ENCODE results near the gene MAPK6.

MAPK6 gene

GRCh38 chr15:52012210-52012609 lies 6.8 kb upstream of the MAPK6 start:
- TF ChIP-seq CTCF (IDR thresholded peaks at IDR 0.05; ENCODE audit: insufficient read depth, low read length, poor library complexity, severe bottlenecking), result no peak
- Histone ChIP-seq H3K4me3 (replicated peaks; ENCODE audit: low read depth, low read length) (no peak overlapping the region), H3K36me3 (ENCODE audit: control insufficient read depth, insufficient read depth, low read length) (no peaks in the 10 kb centered on the region), H3K27me3 (replicated peaks; ENCODE audit: control insufficient read depth, insufficient read depth, low read length) (no peaks in the 10 kb centered on the region)
- DNase-seq (ENCODE audit: extremely low read depth, insufficient read length), result no peak

GRCh38 chr15:52013151-52013791 lies 5.7 kb upstream of the MAPK6 start:
- H3K36me3 ChIP-seq (ENCODE audit: control insufficient read depth, insufficient read depth, low read length), result no peaks in the 10 kb centered on the region
- H3K4me3 ChIP-seq (replicated peaks; ENCODE audit: low read depth, low read length), result no peak overlapping the region
- peak; percentile 51 for DNase-seq (ENCODE audit: extremely low read depth, insufficient read length)
- TF ChIP-seq CTCF (IDR thresholded peaks at IDR 0.05; ENCODE audit: insufficient read depth, low read length, poor library complexity, severe bottlenecking), result no peak
- no peaks in the 10 kb centered on the region for H3K27me3 ChIP-seq (replicated peaks; ENCODE audit: control insufficient read depth, insufficient read depth, low read length)

- no peak for TF ChIP-seq CTCF (IDR thresholded peaks at IDR 0.05; ENCODE audit: insufficient read depth, low read length, poor library complexity, severe bottlenecking)
- H3K36me3 ChIP-seq (ENCODE audit: control insufficient read depth, insufficient read depth, low read length), result no peaks in the 10 kb centered on the region
- no peaks in the 10 kb centered on the region for H3K27me3 ChIP-seq (replicated peaks; ENCODE audit: control insufficient read depth, insufficient read depth, low read length)
- DNase-seq (ENCODE audit: extremely low read depth, insufficient read length), result no peak
- H3K4me3 ChIP-seq (replicated peaks; ENCODE audit: low read depth, low read length), result no peak overlapping the region
Observed at GRCh38 chr15:52014616-52015015, 4.4 kb upstream of the MAPK6 start.

GRCh38 chr15:52016316-52016715 lies 2.7 kb upstream of the MAPK6 start:
- Histone ChIP-seq H3K36me3 (ENCODE audit: control insufficient read depth, insufficient read depth, low read length) (no peaks in the 10 kb centered on the region), H3K4me3 (replicated peaks; ENCODE audit: low read depth, low read length) (no peak overlapping the region), H3K27me3 (replicated peaks; ENCODE audit: control insufficient read depth, insufficient read depth, low read length) (no peaks in the 10 kb centered on the region)
- no peak for DNase-seq (ENCODE audit: extremely low read depth, insufficient read length)
- TF ChIP-seq CTCF (IDR thresholded peaks at IDR 0.05; ENCODE audit: insufficient read depth, low read length, poor library complexity, severe bottlenecking), result no peak

- Histone ChIP-seq H3K36me3 (ENCODE audit: control insufficient read depth, insufficient read depth, low read length) (no peaks in the 10 kb centered on the region), H3K4me3 (replicated peaks; ENCODE audit: low read depth, low read length) (peak overlapping the region; percentile 79)
- no peak for DNase-seq (ENCODE audit: extremely low read depth, insufficient read length)
Observed at GRCh38 chr15:52018244-52018643, 775 bp upstream of the MAPK6 start.

More at GRCh38 chr15:52018244-52018643, 775 bp upstream of the MAPK6 start:
- no peaks in the 10 kb centered on the region for H3K27me3 ChIP-seq (replicated peaks; ENCODE audit: control insufficient read depth, insufficient read depth, low read length)
- no peak for TF ChIP-seq CTCF (IDR thresholded peaks at IDR 0.05; ENCODE audit: insufficient read depth, low read length, poor library complexity, severe bottlenecking)

Data from GM06990 (cell line).